Epithelial cell of proximal tubule (primary cell): Measurements from ENCODE around the gene METAP1D. TPM values are rescaled to one million over a fixed set of nuclear protein-coding genes. Genes with fewer than 3 reads are reported as not detected.
"Not testable (repeated sequence)": the region's sequence is repeated elsewhere in the genome, so short reads cannot be mapped to it uniquely, and the experiment has no call there.

Source experiments
- DNase-seq: peaks from one replicate; pipeline ENCODE4 v3.0.0-alpha.2; 2011; ENCODE audit warnings: low read depth
- H3K4me3 ChIP-seq: 2 replicates; pipeline ENCODE4 v1.5.1; 2011; ENCODE audit warnings: low read depth, mild to moderate bottlenecking, low read length
- CTCF ChIP-seq: conservative IDR thresholded peaks from 2 replicates; pipeline ENCODE4 v1.5.1; 2012; ENCODE audit warnings: low read depth, mild to moderate bottlenecking, low read length
- total RNA-seq: library from RNA; depleted of rRNA; stranded (reverse); fragments of >200 nt; gene quantifications from 2 replicates; pipeline ENCODE4 v1.2.3, GENCODE V29; 2015

Gene METAP1D
- total RNA-seq, 1 donor from 2014 or later: 5.5 TPM

DNA sequence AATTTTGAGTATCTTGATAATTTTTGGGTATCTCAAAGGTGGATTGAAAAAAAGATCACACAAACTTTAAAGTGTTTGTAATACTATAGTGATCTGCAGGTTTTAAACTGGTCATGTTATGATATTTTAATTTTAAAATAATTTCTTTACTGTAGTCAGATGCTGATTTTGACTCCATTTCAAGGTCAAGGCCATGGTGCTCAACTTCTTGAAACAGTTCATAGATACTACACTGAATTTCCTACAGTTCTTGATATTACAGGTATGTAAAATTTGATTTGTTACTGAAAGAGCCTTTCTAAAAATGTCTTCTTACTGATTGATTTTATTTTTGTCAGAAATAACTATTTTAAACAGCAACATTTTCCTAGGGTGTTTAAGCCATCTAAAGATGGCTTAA is 33.1 kb upstream of the METAP1D start:
- TF ChIP-seq CTCF: no peak
- no peak for DNase-seq

DNA sequence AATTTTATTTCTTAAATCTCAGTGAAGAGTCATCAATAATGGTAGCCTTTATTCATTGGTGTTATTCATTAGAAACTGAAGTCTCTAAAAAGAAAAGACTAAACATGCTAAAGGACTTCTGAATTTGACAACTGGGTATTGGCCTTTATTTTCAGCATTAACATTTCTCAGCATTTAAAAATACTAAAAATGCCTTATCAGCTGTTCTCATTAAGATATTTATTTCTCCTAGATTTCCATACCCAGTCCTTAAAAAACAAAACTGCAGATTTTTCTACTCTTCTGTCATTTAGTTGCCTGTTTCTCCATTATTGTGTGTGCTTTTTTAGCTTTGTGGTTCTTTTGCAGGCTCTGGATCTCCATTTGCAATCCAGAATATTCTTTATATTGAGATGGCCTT is 31.2 kb upstream of the METAP1D start:
- no peak overlapping the region for H3K4me3 ChIP-seq
- DNase-seq: no peak
- TF ChIP-seq CTCF: no peak

More for the DNA sequence above, 33.1 kb upstream of the METAP1D start:
- no peak overlapping the region for H3K4me3 ChIP-seq

DNA sequence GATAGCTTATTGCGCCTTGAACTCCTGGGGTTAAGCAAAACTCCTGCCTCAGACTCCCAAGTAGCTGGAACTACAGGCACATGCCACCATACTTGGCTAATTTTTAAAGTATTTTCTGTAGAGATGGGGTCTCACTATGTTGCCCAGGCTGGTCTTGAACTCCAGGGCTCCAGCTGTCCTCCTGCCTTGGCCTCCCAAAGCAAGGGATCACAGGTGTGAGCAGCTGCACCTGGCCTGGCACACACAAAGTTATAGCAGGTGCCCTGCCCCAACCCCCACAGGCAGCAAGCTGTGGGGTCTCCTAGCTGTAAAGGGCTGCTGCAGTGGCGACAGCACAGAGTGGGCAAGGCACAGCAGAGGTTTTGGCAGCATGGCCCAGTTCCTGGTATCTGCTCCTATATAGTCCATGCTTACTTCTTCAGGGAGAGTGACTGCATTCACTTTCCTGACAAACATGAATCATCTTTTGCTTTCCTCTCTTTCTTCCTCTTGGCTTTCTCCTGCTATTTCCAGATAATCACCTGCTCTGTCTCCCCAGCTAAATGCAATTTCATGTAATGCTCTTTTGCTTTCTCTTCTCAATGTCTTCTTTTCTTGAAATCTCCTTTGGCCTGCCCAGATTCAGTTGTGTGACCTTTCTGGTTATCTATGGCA is 27.3 kb upstream of the METAP1D start:
- no peak for TF ChIP-seq CTCF
- DNase-seq: no peak

DNA sequence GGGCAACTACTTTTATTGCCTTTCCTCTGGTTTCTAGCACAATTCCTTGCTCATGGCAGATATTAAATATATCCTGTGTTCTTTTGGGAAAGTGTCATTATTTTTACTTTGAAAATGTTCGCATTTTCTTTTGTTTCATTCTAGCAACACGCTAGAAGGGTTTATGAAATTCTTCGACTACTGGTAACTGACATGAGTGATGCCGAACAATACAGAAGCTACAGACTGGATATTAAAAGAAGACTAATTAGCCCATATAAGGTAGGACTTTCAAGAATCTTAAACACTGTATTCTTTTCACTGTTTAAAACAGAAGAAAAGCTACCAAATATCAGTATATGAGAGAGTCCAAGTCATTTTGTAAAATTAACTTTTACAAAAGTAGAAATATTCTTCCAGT is 20.6 kb upstream of the METAP1D start:
- no peak for DNase-seq
- H3K4me3 ChIP-seq: no peak overlapping the region
- no peak for TF ChIP-seq CTCF

More for the DNA sequence above, 27.3 kb upstream of the METAP1D start:
- H3K4me3 ChIP-seq: no peak overlapping the region

GRCh38 chr2:171983924-171984323 is 15.8 kb upstream of the METAP1D start:
- not testable (repeated sequence) for H3K4me3 ChIP-seq, DNase-seq

DNA sequence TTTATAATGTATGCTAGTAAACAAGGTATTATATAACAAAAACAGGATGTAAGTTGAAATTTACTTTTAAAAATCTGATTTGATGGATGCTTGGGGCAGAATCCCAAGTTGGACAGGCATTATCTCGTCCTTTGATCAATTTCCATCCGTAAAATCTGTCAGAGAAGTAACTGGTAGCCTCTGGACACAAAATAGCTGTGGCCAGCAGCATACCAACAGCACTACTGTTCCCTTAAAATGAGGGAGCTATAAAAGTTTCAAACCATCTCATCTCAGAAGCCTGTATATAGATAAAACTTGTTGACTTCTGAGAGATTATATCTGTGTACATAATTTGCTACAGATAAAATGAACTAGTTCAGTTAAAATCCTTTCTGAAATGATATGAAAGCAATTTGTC is 14.7 kb upstream of the METAP1D start:
- no peak for TF ChIP-seq CTCF
- H3K4me3 ChIP-seq: no peak overlapping the region
- DNase-seq: no peak

DNA sequence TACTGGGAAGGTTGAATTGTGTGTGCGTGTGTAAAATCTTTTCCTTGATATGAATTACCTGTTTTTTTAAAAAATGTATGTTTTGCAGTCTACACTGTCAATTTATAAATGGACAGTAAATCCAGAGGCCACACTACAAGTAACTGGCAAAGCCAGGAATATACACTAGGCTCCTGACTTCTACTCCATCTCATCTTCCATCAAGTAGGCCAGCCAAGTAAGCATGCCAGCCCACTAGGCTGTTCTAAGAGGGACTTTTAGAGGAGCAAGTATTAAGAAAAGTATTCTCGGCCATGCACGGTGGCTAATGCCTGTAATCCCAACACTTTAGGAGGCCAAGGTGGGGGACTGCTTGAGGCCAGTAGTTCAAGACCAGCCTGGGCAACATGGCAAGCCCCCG is 13.0 kb upstream of the METAP1D start:
- H3K4me3 ChIP-seq: no peak overlapping the region
- no peak for DNase-seq
- TF ChIP-seq CTCF: no peak
